Spleen (tissue), 7 donors: ENCODE data around the gene INPP4A.

Source experiments
- POLR2A ChIP-seq, 3 donors: fragments of 450-650 bp; IDR thresholded peaks; one replicate each; pipeline ENCODE4 v1.5.1; 2017; ENCODE audit warnings: antibody characterized with exemption in 3 of 3, mild to moderate bottlenecking in 1 of 3
- POLR2AphosphoS5 ChIP-seq, 3 donors: sonication (generic); formaldehyde crosslinking; IDR thresholded peaks; one replicate each; pipeline ENCODE4 v1.5.1; 2017; ENCODE audit warnings: antibody characterized with exemption in 3 of 3
- TF ChIP-seq, protein P1 (sequence below), 11 experiments: fragments of 200-600 bp in 7 of 11; fragments of 450-650 bp in 4 of 11; sonication (generic) in 4 of 11; IDR thresholded peaks in 8 of 11; conservative IDR thresholded peaks in 3 of 11; 1 replicate in 7 of 11; 2 replicates in 4 of 11; pipeline versions ENCODE4 v1.4.0 to v1.8.0; 2016 to 2021; ENCODE audit warnings: antibody characterized with exemption in 11 of 11, inconsistent platforms in 4 of 11, mild to moderate bottlenecking in 1 of 11
- donor health status: DM: no; HTN: no; CAD: no; lungs with moderate emphysema.
- donor health status: DM: no; HTN: no; CAD: no.
- donor health status: DM: no; HTN: no; CAD: no.

DNA sequence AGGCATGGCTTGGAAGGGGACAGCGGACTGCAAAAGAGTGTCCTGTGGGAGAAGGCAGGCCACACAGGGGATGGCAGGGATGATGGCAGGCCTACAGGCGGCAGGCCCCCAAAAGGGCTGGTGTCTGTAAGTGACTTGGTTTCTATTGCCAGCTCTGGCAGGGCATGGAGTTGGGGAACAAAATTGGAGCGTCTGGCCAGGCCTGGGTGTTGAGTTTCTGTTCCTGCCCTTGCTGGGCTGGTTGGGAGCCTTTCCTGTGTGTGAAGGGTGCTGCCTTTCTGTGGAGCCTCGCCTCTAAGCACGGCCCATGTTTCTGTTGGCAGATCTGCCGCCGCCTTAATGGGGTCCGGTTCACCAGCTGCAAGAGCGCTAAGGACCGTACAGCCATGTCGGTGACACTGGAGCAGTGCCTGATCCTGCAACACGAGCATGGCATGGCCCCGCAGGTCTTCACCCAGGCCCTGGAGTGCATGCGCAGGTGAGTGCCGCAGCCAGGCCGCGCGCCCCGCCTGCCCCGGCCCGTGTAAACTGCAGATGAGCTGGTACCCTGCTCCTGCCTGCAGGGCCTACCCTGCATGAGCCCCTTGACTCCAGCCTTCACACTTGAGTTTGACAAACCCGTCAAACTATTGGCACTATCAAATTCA is 132.1 kb downstream of the INPP4A start:
- TF ChIP-seq POLR2AphosphoS5 (IDR thresholded peaks at IDR 0.05) (no peak), POLR2A (IDR thresholded peaks at IDR 0.05) (no peak)
- TF ChIP-seq, protein P1, sequence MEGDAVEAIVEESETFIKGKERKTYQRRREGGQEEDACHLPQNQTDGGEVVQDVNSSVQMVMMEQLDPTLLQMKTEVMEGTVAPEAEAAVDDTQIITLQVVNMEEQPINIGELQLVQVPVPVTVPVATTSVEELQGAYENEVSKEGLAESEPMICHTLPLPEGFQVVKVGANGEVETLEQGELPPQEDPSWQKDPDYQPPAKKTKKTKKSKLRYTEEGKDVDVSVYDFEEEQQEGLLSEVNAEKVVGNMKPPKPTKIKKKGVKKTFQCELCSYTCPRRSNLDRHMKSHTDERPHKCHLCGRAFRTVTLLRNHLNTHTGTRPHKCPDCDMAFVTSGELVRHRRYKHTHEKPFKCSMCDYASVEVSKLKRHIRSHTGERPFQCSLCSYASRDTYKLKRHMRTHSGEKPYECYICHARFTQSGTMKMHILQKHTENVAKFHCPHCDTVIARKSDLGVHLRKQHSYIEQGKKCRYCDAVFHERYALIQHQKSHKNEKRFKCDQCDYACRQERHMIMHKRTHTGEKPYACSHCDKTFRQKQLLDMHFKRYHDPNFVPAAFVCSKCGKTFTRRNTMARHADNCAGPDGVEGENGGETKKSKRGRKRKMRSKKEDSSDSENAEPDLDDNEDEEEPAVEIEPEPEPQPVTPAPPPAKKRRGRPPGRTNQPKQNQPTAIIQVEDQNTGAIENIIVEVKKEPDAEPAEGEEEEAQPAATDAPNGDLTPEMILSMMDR (IDR thresholded peaks at IDR 0.05 in 8 of 11, conservative IDR thresholded peaks at IDR 0.05 in 3 of 11) = no peak
